IMR-90 (cell line): ENCODE measurements around the gene CCDC85B. TPM values are rescaled to one million over a fixed set of nuclear protein-coding genes. Genes with fewer than 3 reads are reported as not detected.
A peak's percentile ranks its signal among the peaks of the same experiment; 100 is the strongest.

Experiments used
- ATAC-seq: fragments of 200-7000 bp; cut with Tn5 transposase; 2 replicates; pipeline ENCODE4 v1.9.1; 2020; ENCODE audit warnings: low read depth, mild to moderate bottlenecking, moderate library complexity
- BruUV-seq: library from RNA; stranded (reverse); fragments of 400-500 nt; replicated peaks from 2 replicates; lab custom pipeline; 2021; lab: Mats Ljungman, UMichigan
- CTCF ChIA-PET: fragments of 300-600 bp; formaldehyde crosslinking; extraction: SDS; loops from one replicate; lab custom pipeline; 2021; ENCODE audit warnings: antibody characterized with exemption; lab: Yijun Ruan, JAX
- POLR2A ChIA-PET: fragments of 300-600 bp; sonication (Branson Sonifier 250); formaldehyde crosslinking; loops from one replicate; lab custom pipeline; 2022; ENCODE audit warnings: antibody characterized with exemption; ENCODE audit not compliant: unreplicated experiment; lab: Charles Lee
- DNase-seq: peaks from one replicate; pipeline ENCODE4 v3.0.0; 2013
- H2AFZ ChIP-seq: replicated peaks from 2 replicates; pipeline ENCODE3; 2013; ENCODE audit warnings: low read length, mild to moderate bottlenecking; ENCODE audit not compliant: poor library complexity
- H2AK5ac ChIP-seq: 2 replicates; pipeline ENCODE4 v1.6.1; 2013; ENCODE audit warnings: low read depth, low read length, inconsistent platforms
- H2AK9ac ChIP-seq: replicated peaks from 2 replicates; pipeline ENCODE3; 2013; ENCODE audit warnings: mild to moderate bottlenecking, low read depth, low read length, moderate library complexity; ENCODE audit not compliant: poor library complexity
- H2BK120ac ChIP-seq: 2 replicates; pipeline ENCODE4 v1.6.1; 2013; ENCODE audit warnings: low read depth, low read length, inconsistent platforms
- H2BK15ac ChIP-seq: 3 replicates; pipeline ENCODE4 v1.6.1; 2013; ENCODE audit warnings: low read depth, low read length, inconsistent platforms
- H2BK20ac ChIP-seq: 2 replicates; pipeline ENCODE4 v1.6.1; 2013; ENCODE audit warnings: low read depth, mild to moderate bottlenecking, inconsistent platforms, low read length, moderate library complexity
- H2BK5ac ChIP-seq: 2 replicates; pipeline ENCODE4 v1.6.1; 2013; ENCODE audit warnings: mild to moderate bottlenecking, low read depth, low read length, inconsistent platforms; ENCODE audit not compliant: poor library complexity, severe bottlenecking
- H3K14ac ChIP-seq: replicated peaks from 2 replicates; pipeline ENCODE4 v1.6.1; 2013; ENCODE audit warnings: low read depth, low read length, inconsistent platforms
- H3K18ac ChIP-seq: 2 replicates; pipeline ENCODE4 v1.6.1; 2013; ENCODE audit warnings: low read depth, low read length, control low read depth
- H3K23ac ChIP-seq: 2 replicates; pipeline ENCODE4 v1.6.1; 2013; ENCODE audit warnings: low read depth, low read length, inconsistent platforms
- H3K27ac ChIP-seq: 2 replicates; pipeline ENCODE4 v1.5.1; 2013; ENCODE audit warnings: mild to moderate bottlenecking, control low read depth, low read length; ENCODE audit not compliant: insufficient read depth
- H3K27me3 ChIP-seq: 2 replicates; pipeline ENCODE4 v1.6.1; 2013; ENCODE audit warnings: low read length; ENCODE audit not compliant: control insufficient read depth, insufficient read depth
- H3K36me3 ChIP-seq: 2 replicates; pipeline ENCODE4 v1.6.1; 2013; ENCODE audit warnings: low read length, mixed read lengths; ENCODE audit not compliant: control insufficient read depth, insufficient read depth
- H3K4ac ChIP-seq: 2 replicates; pipeline ENCODE4 v1.6.1; 2013; ENCODE audit warnings: low read depth, low read length, inconsistent platforms
- H3K4me1 ChIP-seq: 2 replicates; pipeline ENCODE4 v1.6.1; 2013; ENCODE audit warnings: low read length, mixed read lengths; ENCODE audit not compliant: control insufficient read depth, insufficient read depth
- H3K4me2 ChIP-seq: 2 replicates; pipeline ENCODE4 v1.6.1; 2013; ENCODE audit warnings: low read depth, mild to moderate bottlenecking, control low read depth, low read length, moderate library complexity
- H3K4me3 ChIP-seq: 2 replicates; pipeline ENCODE4 v1.5.1; 2013; ENCODE audit warnings: low read depth, mild to moderate bottlenecking, control low read depth, low read length, moderate library complexity; ENCODE audit not compliant: insufficient read depth
- H3K56ac ChIP-seq: 2 replicates; pipeline ENCODE4 v1.6.1; 2013; ENCODE audit warnings: low read length, inconsistent platforms; ENCODE audit not compliant: insufficient read depth; ENCODE audit errors: extremely low read depth
- H3K79me1 ChIP-seq, 2 experiments: 2 replicates each; pipeline ENCODE4 v1.6.1; 2013; ENCODE audit warnings: low read length in 2 of 2, inconsistent platforms in 1 of 2, low read depth in 1 of 2
- H3K9ac ChIP-seq: 2 replicates; pipeline ENCODE4 v1.6.1; 2013; ENCODE audit warnings: low read depth, low read length, control low read depth
- H3K9me1 ChIP-seq: 2 replicates; pipeline ENCODE4 v1.6.1; 2013; ENCODE audit warnings: low read length, inconsistent platforms; ENCODE audit not compliant: insufficient read depth
- H3K9me3 ChIP-seq: 2 replicates; pipeline ENCODE4 v1.6.1; 2013; ENCODE audit warnings: low read length; ENCODE audit not compliant: control insufficient read depth, insufficient read depth
- H4K20me1 ChIP-seq: 2 replicates; pipeline ENCODE4 v1.6.1; 2013; ENCODE audit warnings: low read length, inconsistent platforms; ENCODE audit not compliant: insufficient read depth
- H4K5ac ChIP-seq: 2 replicates; pipeline ENCODE4 v1.6.1; 2013; ENCODE audit warnings: mild to moderate bottlenecking, low read depth, low read length, control low read depth
- H4K8ac ChIP-seq, 2 experiments: 2 replicates each; pipeline ENCODE4 v1.6.1; 2013; ENCODE audit warnings: low read depth in 2 of 2, low read length in 2 of 2, control low read depth in 1 of 2, inconsistent platforms in 1 of 2
- H4K91ac ChIP-seq: 2 replicates; pipeline ENCODE4 v1.6.1; 2013; ENCODE audit warnings: low read depth, low read length, inconsistent platforms; ENCODE audit not compliant: insufficient read depth
- CEBPB ChIP-seq: IDR thresholded peaks from 2 replicates; pipeline ENCODE4 v1.6.1; 2012; ENCODE audit warnings: low read depth, low read length, improper control_type of control experiment
- POLR2A ChIP-seq: IDR thresholded peaks from 2 replicates; pipeline ENCODE4 v1.6.1; 2012; ENCODE audit warnings: mild to moderate bottlenecking, low read depth, low read length
- WGBS, 2 experiments: methylation state at CpG; one replicate each; pipeline versions ENCODE4 v1.1.5 to v1.1.7; 2013; ENCODE audit warnings: missing lambda C conversion rate in 2 of 2; ENCODE audit not compliant: insufficient read length in 1 of 2; ENCODE audit errors: extremely low coverage in 2 of 2; 5-methylcytosine and 5-hydroxymethylcytosine counted together
- dilution Hi-C: fragments of 300-500 bp; cut with HindIII; formaldehyde crosslinking; loops from one replicate; pipeline ENCODE4 v1.14.3; 2018; ENCODE audit warnings: low sequenced_read_pairs; ENCODE audit not compliant: unreplicated experiment
- in situ Hi-C: fragments of 300-500 bp; cut with MboI; formaldehyde crosslinking; loops from 3 replicates; pipeline ENCODE4 v1.14.3; 2019; ENCODE audit warnings: low sequenced_read_pairs, inconsistent platforms, mixed read lengths
- intact Hi-C: fragments of 100-400 bp; cut with micrococcal nuclease; formaldehyde crosslinking; loops from 2 replicates; pipeline ENCODE4 v1.10.0; 2022
- polyA plus RNA-seq, 3 experiments: library from polyadenylated mRNA; depleted of rRNA; stranded (reverse); fragments of >200 nt; gene quantifications; 2 replicates each; pipeline ENCODE4 v1.2.3, GENCODE V29; 2012; ENCODE audit warnings: low replicate concordance in 1 of 3
- total RNA-seq: library from RNA; depleted of rRNA; stranded (reverse); fragments of >200 nt; gene quantifications from 2 replicates; pipeline ENCODE4 v1.2.3, GENCODE V29; 2012

Gene CCDC85B
- total and polyA plus RNA-seq, 2 of the 4 experiments (the other 2 are of a cell fraction), result 17.6 to 35.4 TPM

DNA sequence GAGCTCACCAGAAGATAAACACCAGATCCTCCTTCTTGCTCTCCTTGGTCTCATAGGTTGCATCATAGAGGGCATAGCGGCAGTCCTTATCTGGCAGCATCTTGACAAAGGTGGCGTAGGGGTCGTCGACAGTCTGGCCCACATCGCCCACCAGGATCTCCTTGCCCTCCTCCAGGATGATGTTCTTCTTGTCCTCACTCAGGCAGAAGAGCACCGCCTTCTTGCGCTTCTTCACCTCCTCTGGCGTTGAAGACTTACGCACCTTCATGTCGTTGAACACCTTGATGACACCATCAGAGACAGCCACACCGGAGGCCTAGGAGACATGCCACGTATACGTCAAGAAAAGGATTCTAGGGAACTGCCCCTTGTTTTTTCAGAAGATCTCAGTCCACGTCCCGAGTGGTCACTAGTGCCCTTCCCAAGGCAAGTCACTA is 34.5 kb upstream of the CCDC85B start:
- no peak overlapping the region for H4K5ac ChIP-seq
- POLR2A ChIA-PET, result no interaction called here
- intact Hi-C loops (no loop called here), dilution Hi-C loops (no loop called here), in situ Hi-C loops (no loop called here)
- no peak overlapping the region for H3K27ac ChIP-seq
- peaks cover 73% of the 10 kb centered on the region for H4K20me1 ChIP-seq
- H3K9ac ChIP-seq, result peak overlapping the region; percentile 77; the same call in 1 of the 2 replicates
- no peak overlapping the region for H3K4ac ChIP-seq
- no peak overlapping the region for H2BK5ac ChIP-seq
- no peak overlapping the region for H2BK15ac ChIP-seq
- no peaks in the 10 kb centered on the region for H3K27me3 ChIP-seq
- H4K91ac ChIP-seq, result no peak overlapping the region
- H3K14ac ChIP-seq, result no peak overlapping the region
- WGBS, 2 experiments, result 86% methylated on average over 8 of the region's 15 CpGs; no CpG with 5 or more reads in 1 of the 2 experiments
- peak overlapping the region; percentile 89 for H3K4me3 ChIP-seq
- DNase-seq, result no peak
- TF ChIP-seq POLR2A (no peak), CEBPB (peak; percentile 72)
- ATAC-seq, result no peak
- H2BK120ac ChIP-seq, result no peak overlapping the region
- peaks cover 33% of the 10 kb centered on the region for H3K9me1 ChIP-seq
- H3K9me3 ChIP-seq, result no peaks in the 10 kb centered on the region
- H3K4me2 ChIP-seq, result peak overlapping the region; percentile 81; the same call in 1 of the 2 replicates
- no peak overlapping the region for H3K18ac ChIP-seq
- no peak overlapping the region for H4K8ac ChIP-seq
- CTCF ChIA-PET, result no interaction called here
- BruUV-seq, result no TSS peak
- H3K36me3 ChIP-seq, result peaks cover 57% of the 10 kb centered on the region
- H2BK20ac ChIP-seq, result no peak overlapping the region
- peak overlapping the region; percentile 20 for H2AK9ac ChIP-seq
- no peak overlapping the region for H3K56ac ChIP-seq
- H3K79me1 ChIP-seq, result peaks cover 20 to 69% of the 10 kb centered on the region in 2 experiments
- no peak overlapping the region for H2AFZ ChIP-seq
- 0 out of 2 replicates have a peak overlapping the region, but pooled peaks have one; percentile 10 for H2AK5ac ChIP-seq
- peak overlapping the region; percentile 21 for H3K23ac ChIP-seq
- H3K4me1 ChIP-seq, result peaks cover 9% of the 10 kb centered on the region
